HUDEP-2 (cell line): ENCODE data around the gene ZMIZ1.

Experiments
- DNase-seq, 76 experiments: peaks; one replicate each; lab custom pipeline; 2025; ENCODE audit not compliant: unreplicated experiment in 76 of 76; lab: John Stamatoyannopoulos, UW

Gene ZMIZ1

GRCh38 chr10:79115302-79115701 is 46.5 kb downstream of the ZMIZ1 start:
- no peak for DNase-seq

DNA sequence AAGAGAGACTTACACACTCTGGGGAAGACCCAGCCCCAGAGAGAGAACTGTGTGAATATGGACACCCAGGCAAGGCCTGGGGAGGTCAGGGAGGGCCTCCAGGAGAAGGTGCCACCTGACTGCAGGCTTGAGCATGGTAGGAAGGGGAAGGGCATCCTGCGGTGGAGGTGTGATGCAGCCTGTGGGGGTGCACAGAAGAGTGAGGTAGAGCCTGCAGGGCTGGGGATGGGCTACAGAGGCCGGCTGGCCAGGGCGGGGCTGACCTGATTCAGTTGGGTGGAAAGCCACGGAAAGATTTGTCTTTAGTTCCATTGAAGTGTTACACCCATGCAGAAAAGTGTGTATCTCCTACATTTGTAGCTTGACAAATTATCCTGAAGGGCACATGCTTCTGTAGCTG is 47.6 kb downstream of the ZMIZ1 start:
- peak in 1 of 76 experiments; percentile 5 for DNase-seq

DNA sequence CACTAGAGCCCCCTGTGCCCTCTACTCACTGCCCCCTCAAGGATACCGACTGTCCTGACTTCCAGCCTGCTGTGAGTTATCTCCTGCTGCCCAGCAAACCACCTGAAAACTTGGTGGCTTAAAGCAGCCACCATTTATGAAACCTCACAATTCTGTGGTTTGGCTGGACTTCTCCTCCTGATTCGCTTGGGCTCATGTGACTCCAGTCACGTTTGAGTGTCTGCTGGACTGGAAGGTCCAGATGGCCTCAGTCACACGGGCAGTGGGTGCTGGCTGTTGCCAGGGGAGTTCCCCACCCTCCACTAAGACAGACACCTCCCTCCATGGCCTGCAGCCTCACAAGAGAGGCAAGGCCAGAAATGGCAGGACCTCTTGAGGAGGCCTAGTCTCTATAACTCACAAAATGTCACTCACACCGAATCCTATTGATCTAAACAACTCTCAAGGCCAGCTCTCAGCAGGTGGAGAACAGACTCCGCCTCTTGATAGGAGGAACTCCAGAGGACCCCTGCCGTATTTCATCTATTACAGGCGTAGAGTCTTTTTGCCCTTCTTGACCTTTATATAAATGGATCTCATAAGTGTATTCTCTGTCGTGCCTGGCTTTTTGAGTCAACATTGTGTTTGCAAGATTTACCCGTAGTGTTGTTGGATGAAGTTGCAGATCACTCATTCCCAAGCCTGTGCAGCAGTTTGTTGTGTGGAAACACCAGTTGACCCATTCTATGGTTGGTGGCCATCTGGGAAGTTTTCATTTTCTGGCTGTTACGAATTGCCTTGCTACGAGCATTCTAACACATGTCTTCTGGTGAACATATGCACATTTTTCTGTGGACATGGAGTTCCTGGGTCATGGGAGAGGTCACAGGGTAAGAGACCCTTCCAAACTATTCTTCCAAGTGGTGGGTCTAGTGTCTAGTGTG is 48.3 kb downstream of the ZMIZ1 start:
- DNase-seq = peak in 2 of 76 experiments; percentile 9 to 15

DNA sequence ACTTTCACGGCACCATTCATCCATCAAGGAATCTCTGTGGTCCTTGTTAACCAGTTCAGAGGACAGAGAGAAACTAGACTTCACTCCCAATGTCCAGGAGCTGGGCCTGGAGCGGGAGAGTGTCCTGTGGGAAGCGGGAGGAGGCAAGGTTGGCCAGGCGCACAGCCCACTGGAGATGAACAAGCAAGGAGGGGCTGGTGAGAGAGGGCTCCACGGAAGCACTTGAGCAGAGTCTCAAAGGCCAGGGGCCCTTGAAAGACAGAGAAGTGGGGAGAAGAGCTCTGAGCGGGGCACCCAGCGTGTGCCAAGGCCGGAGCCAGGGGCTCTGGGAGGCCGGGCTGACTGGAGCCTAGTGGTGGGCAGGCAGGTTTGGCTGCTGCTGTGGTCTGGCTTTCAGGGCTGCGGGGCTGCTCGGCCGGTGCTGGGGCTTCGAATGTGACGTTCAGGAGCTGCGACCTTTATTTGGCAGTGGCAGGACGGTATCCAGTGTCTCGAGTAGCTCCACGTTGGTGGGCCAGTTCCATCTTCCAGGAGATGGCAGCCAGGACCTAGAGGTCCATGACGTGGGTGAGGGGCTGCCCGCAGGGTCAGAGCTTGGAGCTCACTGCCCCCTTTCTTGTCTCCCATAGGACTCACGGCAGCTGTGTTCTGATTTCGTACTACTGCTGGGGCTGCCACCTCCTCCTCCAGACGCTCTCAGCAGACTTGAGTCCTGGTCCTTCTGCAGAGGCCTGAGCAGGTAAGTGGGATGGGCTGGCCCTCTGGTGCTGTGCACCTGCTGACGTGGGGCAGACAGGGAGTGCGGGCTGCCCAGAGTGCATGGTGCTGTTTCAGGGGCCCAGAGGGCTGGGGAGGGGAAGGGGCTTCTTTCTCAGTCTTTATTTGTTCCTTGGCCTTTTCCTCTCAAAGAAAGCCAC is 49.8 kb downstream of the ZMIZ1 start:
- no peak for DNase-seq

- no peak for DNase-seq
Observed at GRCh38 chr10:79119306-79119705, 50.5 kb downstream of the ZMIZ1 start.

DNA sequence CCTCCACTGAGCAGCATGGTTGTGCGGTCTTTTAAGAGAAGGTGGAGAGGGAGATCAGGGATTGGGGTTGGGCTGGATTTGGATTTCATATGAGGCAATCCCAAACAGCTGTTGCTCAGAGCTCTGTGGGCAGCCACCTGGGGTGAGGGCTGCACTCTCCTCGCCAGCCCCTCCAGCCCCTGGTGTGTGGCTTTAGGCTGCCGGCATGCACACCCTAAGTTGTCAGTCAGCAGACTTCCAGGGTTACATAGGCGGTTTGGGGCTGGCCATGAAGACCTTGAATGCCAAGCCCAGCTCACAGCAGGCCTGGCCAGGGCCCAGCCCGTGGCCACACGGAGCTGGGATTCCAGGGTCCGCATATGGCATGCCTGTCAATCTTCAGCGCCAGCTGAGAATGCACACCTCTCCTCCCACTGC is 54.8 kb downstream of the ZMIZ1 start:
- DNase-seq = no peak

- no peak for DNase-seq
Observed at GRCh38 chr10:79124066-79124465, 55.3 kb downstream of the ZMIZ1 start.

DNA sequence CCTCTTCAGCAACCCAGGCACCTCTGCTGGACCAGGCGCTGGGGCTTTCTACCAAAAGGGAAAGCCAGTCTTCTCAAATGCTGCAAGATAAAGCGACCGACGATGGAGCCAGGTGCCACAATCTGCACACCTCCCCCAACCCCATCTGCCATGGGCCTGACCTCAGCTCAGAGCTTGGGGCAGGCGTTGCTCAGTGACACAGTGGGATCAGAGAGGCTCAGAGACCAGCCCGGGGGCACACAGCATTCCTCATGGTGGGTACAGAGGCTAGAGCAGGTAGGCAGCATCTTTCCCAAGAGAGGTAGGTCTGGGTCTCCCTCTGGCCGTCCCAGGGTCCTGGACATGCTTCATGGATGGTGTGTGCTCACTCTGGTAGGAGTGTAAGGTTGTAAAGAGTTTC is 56.3 kb downstream of the ZMIZ1 start:
- no peak for DNase-seq

GRCh38 chr10:79126351-79127080 is 57.8 kb downstream of the ZMIZ1 start:
- DNase-seq = no peak

GRCh38 chr10:79127151-79127961 is 58.6 kb downstream of the ZMIZ1 start:
- DNase-seq = no peak

DNA sequence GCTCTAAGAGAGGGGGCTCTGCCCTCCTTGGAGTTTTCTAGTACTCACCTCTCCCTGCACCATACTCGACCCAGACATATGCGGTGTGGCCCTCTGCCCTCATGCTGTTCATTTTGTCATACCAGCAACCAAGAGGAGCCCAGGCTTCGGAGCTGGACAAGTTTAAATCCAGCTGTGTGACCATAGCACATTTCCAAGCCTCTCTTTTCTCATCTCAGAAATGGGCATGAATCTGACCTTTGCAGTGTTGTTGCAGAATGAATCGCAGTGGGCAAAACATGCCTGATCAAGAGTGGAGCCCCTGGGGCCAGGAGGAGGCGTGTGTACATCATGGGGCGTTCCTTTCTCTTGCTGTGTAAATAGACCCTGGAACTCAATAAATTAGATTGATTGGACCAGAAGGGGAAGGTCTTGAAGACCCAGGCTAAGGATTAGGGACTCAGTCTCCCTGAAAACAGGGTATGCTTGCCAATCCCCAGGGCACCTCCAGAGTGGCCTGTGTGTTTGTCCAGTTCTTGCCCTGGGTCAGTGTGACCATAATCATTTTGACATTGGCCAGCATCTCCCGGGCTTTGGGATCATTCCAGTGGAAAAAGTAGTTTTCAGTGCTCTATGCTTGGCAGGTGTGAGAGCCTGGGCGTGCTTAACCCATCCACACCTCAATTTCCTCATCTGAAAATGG is 59.6 kb downstream of the ZMIZ1 start:
- no peak for DNase-seq

DNA sequence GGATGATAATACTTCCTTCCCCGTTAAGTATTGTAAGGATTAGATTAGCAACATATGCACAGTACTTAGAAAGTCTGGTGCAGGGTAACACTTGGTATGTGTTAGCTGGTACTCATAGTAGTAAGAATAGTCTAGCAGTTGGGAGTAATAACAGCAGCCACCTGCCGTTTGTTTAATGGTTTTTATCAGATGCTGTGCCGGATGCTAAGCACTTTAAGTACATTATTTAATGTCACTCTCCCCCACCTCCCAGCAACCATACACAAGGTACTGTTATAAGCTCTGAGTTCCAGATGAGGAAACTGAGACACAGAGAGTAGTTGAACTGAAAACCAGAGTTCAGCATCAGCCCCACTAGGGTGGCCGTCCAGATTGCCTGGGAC is 60.1 kb downstream of the ZMIZ1 start:
- DNase-seq = no peak

- DNase-seq = no peak
Observed at GRCh38 chr10:79129361-79129997, 60.7 kb downstream of the ZMIZ1 start.

DNA sequence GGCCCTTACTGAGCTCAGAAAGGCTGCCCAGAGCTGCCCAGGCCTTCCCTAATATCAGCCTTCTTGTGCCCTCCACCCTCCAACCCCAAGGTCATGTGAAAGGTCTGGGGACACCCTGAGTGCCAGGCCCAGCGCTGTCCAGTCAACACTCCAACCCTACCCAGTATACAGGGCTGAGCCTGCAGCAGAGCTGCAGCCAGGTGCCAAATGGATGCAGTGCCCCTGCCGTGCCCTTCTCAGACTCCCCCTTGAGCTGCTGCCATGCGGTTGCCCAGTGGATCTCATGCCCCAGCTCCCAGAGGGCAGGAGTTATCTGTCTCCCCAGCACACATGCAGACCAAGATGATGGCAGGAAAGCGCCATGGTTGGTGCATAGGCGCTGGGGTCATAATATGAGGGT is 61.5 kb downstream of the ZMIZ1 start:
- no peak for DNase-seq

GRCh38 chr10:79130846-79131245 is 62.1 kb downstream of the ZMIZ1 start:
- no peak for DNase-seq

DNA sequence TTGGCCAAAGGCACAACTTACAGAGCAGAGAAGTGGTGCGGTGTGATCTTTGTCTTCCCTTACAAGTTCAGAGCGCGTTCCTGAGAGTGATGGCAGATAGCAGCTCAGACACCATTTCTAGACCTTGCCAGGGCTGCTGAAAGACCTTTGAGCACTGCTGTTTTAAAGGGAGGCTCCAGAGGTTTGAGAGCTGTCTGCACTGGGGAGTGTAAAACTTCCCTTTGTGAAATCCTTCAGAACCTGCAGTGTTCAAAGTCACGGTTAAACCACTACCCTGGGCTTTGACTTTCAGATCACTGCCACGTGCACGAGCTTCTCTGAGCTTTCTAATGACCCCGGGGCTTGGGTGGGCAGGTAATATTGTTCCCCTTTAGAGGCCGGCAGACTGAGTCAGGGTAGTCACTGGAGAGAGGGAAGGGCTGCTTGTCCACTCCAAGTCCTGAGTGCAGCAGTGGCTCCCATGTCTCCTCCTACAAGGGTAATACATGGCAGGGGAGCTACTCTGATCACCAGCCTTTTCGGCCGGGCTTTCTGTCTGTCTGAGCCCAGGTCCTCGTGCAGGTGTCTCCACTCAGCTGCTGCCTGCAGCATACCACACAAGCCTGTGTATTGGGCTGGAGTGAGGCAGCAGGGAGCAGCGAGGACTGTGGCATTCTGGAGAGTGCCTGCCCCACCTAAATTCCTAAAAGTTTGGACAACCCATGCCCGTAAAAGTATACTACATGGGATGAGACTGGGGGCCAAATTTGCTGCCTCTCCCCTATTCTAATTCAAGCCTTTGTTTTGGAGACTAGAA is 63.3 kb downstream of the ZMIZ1 start:
- DNase-seq = no peak

DNA sequence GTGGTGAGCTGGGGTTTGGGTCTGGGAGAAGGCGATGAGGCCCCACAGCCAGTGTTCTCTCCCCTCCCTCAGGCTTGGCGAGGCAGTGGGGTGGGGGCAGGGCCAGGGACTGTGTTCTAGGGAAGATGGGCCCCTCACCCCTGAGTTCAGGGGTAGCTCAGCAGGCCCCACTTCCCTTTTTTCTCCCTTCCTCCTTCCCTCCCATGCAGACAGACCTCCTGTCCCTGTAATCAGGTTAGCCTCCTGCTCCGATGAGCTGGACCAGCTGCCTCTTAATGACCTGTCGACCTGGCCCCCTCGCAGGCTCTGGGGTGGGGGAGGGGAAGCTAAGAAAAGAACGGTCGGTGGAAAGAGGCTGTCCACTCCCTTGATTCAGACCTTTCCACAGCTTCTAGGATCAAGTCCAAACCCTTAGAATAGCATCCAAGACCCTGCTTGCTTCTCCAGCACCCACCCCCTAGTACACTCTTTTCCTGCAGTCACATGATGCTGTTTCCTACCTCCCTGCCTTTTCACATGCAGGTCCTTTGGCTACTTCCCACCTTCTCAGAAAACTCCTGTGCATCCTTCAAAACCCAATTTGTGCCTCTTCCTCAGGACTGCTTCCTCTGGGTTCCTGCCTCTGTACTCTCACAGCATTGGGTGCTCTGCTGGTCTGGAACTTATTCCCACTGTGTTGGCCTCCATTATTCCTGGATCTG is 64.1 kb downstream of the ZMIZ1 start:
- no peak for DNase-seq

GRCh38 chr10:79133416-79133815 is 64.7 kb downstream of the ZMIZ1 start:
- no peak for DNase-seq
